Measurements from ENCODE around the gene CAPZA2. TPM values are rescaled to one million over a fixed set of nuclear protein-coding genes. Genes with fewer than 3 reads are reported as not detected.

CAPZA2 gene
- total and polyA plus RNA-seq, 9 of the 15 experiments (the other 6 are each of a cell fraction or from before 2014, with no cell fraction given) = 67.0 to 524 (median 176) TPM

- TF ChIP-seq IFI16 (CRISPR knock-in tag; IDR thresholded peaks at IDR 0.05) (no peak), SREBF2 (CRISPR knock-in tag; IDR thresholded peaks at IDR 0.05) (no peak), ZNF695 (CRISPR knock-in tag; IDR thresholded peaks at IDR 0.05) (no peak), ZNF77 (CRISPR knock-in tag; IDR thresholded peaks at IDR 0.05) (no peak), GTF2F1 (IDR thresholded peaks at IDR 0.05; ENCODE audit: low read depth, low read length) (no peak), SLC30A9 (CRISPR knock-in tag; IDR thresholded peaks at IDR 0.05) (no peak), BACH1 (tag; IDR thresholded peaks at IDR 0.05) (no peak), RAD51 (IDR thresholded peaks at IDR 0.05; ENCODE audit: borderline replicate concordance, low read depth) (no peak), CBX3 (IDR thresholded peaks at IDR 0.05; ENCODE audit: borderline replicate concordance in 1 of 2, low read length in 2 of 2) (no peak)
- TF ChIP-seq, protein P1, sequence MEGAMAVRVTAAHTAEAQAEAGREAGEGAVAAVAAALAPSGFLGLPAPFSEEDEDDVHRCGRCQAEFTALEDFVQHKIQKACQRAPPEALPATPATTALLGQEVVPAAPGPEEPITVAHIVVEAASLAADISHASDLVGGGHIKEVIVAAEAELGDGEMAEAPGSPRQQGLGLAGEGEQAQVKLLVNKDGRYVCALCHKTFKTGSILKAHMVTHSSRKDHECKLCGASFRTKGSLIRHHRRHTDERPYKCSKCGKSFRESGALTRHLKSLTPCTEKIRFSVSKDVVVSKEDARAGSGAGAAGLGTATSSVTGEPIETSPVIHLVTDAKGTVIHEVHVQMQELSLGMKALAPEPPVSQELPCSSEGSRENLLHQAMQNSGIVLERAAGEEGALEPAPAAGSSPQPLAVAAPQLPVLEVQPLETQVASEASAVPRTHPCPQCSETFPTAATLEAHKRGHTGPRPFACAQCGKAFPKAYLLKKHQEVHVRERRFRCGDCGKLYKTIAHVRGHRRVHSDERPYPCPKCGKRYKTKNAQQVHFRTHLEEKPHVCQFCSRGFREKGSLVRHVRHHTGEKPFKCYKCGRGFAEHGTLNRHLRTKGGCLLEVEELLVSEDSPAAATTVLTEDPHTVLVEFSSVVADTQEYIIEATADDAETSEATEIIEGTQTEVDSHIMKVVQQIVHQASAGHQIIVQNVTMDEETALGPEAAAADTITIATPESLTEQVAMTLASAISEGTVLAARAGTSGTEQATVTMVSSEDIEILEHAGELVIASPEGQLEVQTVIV (CRISPR knock-in tag; IDR thresholded peaks at IDR 0.05; ENCODE audit: borderline replicate concordance) = no peak
These were observed 3.1 kb upstream of the CAPZA2 start (continued) for GRCh38 chr7:116859323-116859722.

GRCh38 chr7:116861717-116862116, 670 bp upstream of the CAPZA2 start:
- no peak overlapping the region for H3K27ac ChIP-seq (ENCODE audit: extremely low read depth, low read depth, low read length)
- FAIRE-seq = no peak
- ChIA-PET POLR2A (interaction anchor here (0.9 to 1.6 kb wide), 4 partner anchors 10 to 95 kb away, joined by 3 to 6 read pairs (median 4); no protein-coding TSS in a partner anchor), CTCF (ENCODE audit: low intra/inter-chr PET ratio) (no interaction called here)
- H3K9me1 ChIP-seq (ENCODE audit: control insufficient read depth, insufficient read depth, low read length) = no peaks in the 10 kb centered on the region
- no peak overlapping the region for H3K4me3 ChIP-seq
- BruUV-seq (replicated peaks) = no TSS peak
- no peak overlapping the region; the same call in 1 of the 2 replicates for H3K4me2 ChIP-seq (ENCODE audit: insufficient read depth, low read length)
- in situ Hi-C loops (cut with MboI) (no loop called here), intact Hi-C loops (cut with micrococcal nuclease) (loop anchor here (1.0 to 5.0 kb wide), 2 partner anchors 16 to 156 kb away; no protein-coding TSS in a partner anchor)
- H4K20me1 ChIP-seq (replicated peaks; ENCODE audit: control insufficient read depth, insufficient read depth, low read length) = peaks cover 9% of the 10 kb centered on the region
- WGBS (ENCODE audit: insufficient coverage, low coverage, missing lambda C conversion rate) = 27% methylated on average over 4 of the region's 4 CpGs
- no peaks in the 10 kb centered on the region; a peak in 1 of 5 replicates for H3K27me3 ChIP-seq (ENCODE audit: control insufficient read depth in 2 of 2, insufficient read depth in 2 of 2, low read length in 2 of 2)
- no peaks in the 10 kb centered on the region for H3K9me3 ChIP-seq (replicated peaks; ENCODE audit: control insufficient read depth, insufficient read depth, low read depth, low read length)
- no peak for DNase-seq (ENCODE audit: extremely low read depth in 1 of 4, low spot score in 3 of 4)
- peaks cover 6 to 20% of the 10 kb centered on the region in 2 experiments for H3K4me1 ChIP-seq (replicated peaks in 1 of 2; ENCODE audit: control insufficient read depth in 2 of 2, insufficient read depth in 2 of 2, low read length in 2 of 2)
- H2AFZ ChIP-seq (ENCODE audit: low read depth, low read length) = peak overlapping the region; percentile 95
- H3K36me3 ChIP-seq (ENCODE audit: control insufficient read depth, insufficient read depth, low read length) = peaks cover 7% of the 10 kb centered on the region; the same call in 2 of the 3 replicates
- no peak for ATAC-seq
- H3K9ac ChIP-seq (ENCODE audit: insufficient read depth in 1 of 2, low read depth in 2 of 2, low read length in 2 of 2) = no peak overlapping the region; a peak in 1 of 4 replicates
- peaks cover 43% of the 10 kb centered on the region for H3K79me2 ChIP-seq (ENCODE audit: control insufficient read depth, insufficient read depth, low read length)
- TF ChIP-seq, protein P2, sequence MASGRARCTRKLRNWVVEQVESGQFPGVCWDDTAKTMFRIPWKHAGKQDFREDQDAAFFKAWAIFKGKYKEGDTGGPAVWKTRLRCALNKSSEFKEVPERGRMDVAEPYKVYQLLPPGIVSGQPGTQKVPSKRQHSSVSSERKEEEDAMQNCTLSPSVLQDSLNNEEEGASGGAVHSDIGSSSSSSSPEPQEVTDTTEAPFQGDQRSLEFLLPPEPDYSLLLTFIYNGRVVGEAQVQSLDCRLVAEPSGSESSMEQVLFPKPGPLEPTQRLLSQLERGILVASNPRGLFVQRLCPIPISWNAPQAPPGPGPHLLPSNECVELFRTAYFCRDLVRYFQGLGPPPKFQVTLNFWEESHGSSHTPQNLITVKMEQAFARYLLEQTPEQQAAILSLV (tag; IDR thresholded peaks at IDR 0.05) = no peak
- TF ChIP-seq RHOXF2B (CRISPR knock-in tag; conservative IDR thresholded peaks at IDR 0.05) (0 out of 2 replicates have a peak, but pooled peaks have one; percentile 27), POLR2H (tag; IDR thresholded peaks at IDR 0.05; ENCODE audit: low read depth) (no peak), ZNF175 (CRISPR knock-in tag; IDR thresholded peaks at IDR 0.05; ENCODE audit: low read depth) (no peak), LEF1 (IDR thresholded peaks at IDR 0.05) (no peak), HNRNPLL (IDR thresholded peaks at IDR 0.05; ENCODE audit: low read depth, low read length, poor library complexity, severe bottlenecking) (no peak)
- TF ChIP-seq, protein P3, sequence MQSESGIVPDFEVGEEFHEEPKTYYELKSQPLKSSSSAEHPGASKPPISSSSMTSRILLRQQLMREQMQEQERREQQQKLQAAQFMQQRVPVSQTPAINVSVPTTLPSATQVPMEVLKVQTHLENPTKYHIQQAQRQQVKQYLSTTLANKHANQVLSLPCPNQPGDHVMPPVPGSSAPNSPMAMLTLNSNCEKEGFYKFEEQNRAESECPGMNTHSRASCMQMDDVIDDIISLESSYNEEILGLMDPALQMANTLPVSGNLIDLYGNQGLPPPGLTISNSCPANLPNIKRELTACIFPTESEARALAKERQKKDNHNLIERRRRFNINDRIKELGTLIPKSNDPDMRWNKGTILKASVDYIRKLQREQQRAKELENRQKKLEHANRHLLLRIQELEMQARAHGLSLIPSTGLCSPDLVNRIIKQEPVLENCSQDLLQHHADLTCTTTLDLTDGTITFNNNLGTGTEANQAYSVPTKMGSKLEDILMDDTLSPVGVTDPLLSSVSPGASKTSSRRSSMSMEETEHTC (IDR thresholded peaks at IDR 0.05) = no peak

Measured in K562 (cell line).